CD4-positive, alpha-beta memory T cell (primary cell): ENCODE results near the gene CNOT6. TPM values are rescaled to one million over a fixed set of nuclear protein-coding genes. Genes with fewer than 3 reads are reported as not detected.

Source experiments
- CTCF ChIA-PET: fragments of 350-600 bp; sonication (Branson Sonifier 250); formaldehyde crosslinking; loops from one replicate; lab custom pipeline; 2021; ENCODE audit warnings: inconsistent platforms; ENCODE audit not compliant: partially characterized antibody; lab: Charles Lee
- POLR2A ChIA-PET: fragments of 350-600 bp; sonication (Branson Sonifier 250); formaldehyde crosslinking; loops from one replicate; lab custom pipeline; 2021; ENCODE audit not compliant: partially characterized antibody; lab: Charles Lee
- DNase-seq, 5 donors: peaks; one replicate each; pipeline versions ENCODE4 v3.0.0 to v3.0.0-alpha.2; 2020 to 2022; ENCODE audit warnings: mixed read lengths in 1 of 5
- H3K27ac ChIP-seq: one replicate; pipeline ENCODE4 v1.7.0; 2013; ENCODE audit warnings: low read depth, low read length
- H3K27me3 ChIP-seq: 2 replicates; pipeline ENCODE4 v1.7.0; 2013; ENCODE audit warnings: mild to moderate bottlenecking, low read length, moderate library complexity; ENCODE audit not compliant: insufficient read depth
- H3K36me3 ChIP-seq: 2 replicates; pipeline ENCODE4 v1.7.0; 2013; ENCODE audit warnings: mild to moderate bottlenecking, low read length, moderate library complexity; ENCODE audit not compliant: insufficient read depth
- H3K4me1 ChIP-seq: 2 replicates; pipeline ENCODE4 v1.7.0; 2013; ENCODE audit warnings: mild to moderate bottlenecking, low read length, moderate library complexity; ENCODE audit not compliant: insufficient read depth
- H3K4me3 ChIP-seq, 2 donors: one replicate each; pipeline ENCODE4 v1.7.0; 2013; ENCODE audit warnings: low read length in 2 of 2, mild to moderate bottlenecking in 1 of 2
- H3K9me3 ChIP-seq, 2 donors: one replicate each; pipeline ENCODE4 v1.7.0; 2013; ENCODE audit warnings: low read length in 2 of 2, control low read depth in 1 of 2; ENCODE audit not compliant: control insufficient read depth in 1 of 2
- H3K27ac Mint-ChIP-seq, 7 donors: one replicate each; pipeline ENCODE4 v1.8.0; 2020 to 2021; ENCODE audit warnings: mixed read lengths in 7 of 7, mild to moderate bottlenecking in 6 of 7, inconsistent platforms in 3 of 7, moderate library complexity in 3 of 7
- H3K27me3 Mint-ChIP-seq, 2 donors: one replicate each; pipeline ENCODE4 v1.8.0; 2020 to 2021; ENCODE audit warnings: mixed read lengths in 2 of 2
- H3K36me3 Mint-ChIP-seq, 2 donors: one replicate each; pipeline ENCODE4 v1.8.0; 2020 to 2021; ENCODE audit warnings: mixed read lengths in 2 of 2, inconsistent platforms in 1 of 2, mild to moderate bottlenecking in 1 of 2
- H3K4me1 Mint-ChIP-seq, 4 donors: one replicate each; pipeline ENCODE4 v1.8.0; 2020 to 2021; ENCODE audit warnings: mixed read lengths in 4 of 4, mild to moderate bottlenecking in 1 of 4
- H3K4me3 Mint-ChIP-seq, 8 donors: one replicate each; pipeline ENCODE4 v1.8.0; 2020 to 2021; ENCODE audit warnings: mixed read lengths in 8 of 8, mild to moderate bottlenecking in 7 of 8, moderate library complexity in 6 of 8, inconsistent platforms in 3 of 8
- H3K9me3 Mint-ChIP-seq, 8 donors: one replicate each; pipeline ENCODE4 v1.8.0; 2020 to 2021; ENCODE audit warnings: mixed read lengths in 8 of 8, mild to moderate bottlenecking in 5 of 8, inconsistent platforms in 3 of 8, moderate library complexity in 1 of 8
- intact Hi-C: fragments of 100-400 bp; cut with micrococcal nuclease; formaldehyde crosslinking; loops from one replicate; pipeline ENCODE4 v1.15.1; 2023
- polyA plus RNA-seq, 2 donors: library from polyadenylated mRNA; unstranded; fragments of 300-500 nt; fragmentation: Illumina TruSeq; gene quantifications; one replicate each; pipeline ENCODE4 v1.2.3, GENCODE V29; 2021
- total RNA-seq, 2 experiments: library from RNA; stranded (reverse); gene quantifications; one replicate each; pipeline ENCODE4 v1.2.3, GENCODE V29; 2021

Gene CNOT6
- total and polyA plus RNA-seq, 4 experiments from 2014 or later: 3.9 to 37.8 (median 19.6) TPM

DNA sequence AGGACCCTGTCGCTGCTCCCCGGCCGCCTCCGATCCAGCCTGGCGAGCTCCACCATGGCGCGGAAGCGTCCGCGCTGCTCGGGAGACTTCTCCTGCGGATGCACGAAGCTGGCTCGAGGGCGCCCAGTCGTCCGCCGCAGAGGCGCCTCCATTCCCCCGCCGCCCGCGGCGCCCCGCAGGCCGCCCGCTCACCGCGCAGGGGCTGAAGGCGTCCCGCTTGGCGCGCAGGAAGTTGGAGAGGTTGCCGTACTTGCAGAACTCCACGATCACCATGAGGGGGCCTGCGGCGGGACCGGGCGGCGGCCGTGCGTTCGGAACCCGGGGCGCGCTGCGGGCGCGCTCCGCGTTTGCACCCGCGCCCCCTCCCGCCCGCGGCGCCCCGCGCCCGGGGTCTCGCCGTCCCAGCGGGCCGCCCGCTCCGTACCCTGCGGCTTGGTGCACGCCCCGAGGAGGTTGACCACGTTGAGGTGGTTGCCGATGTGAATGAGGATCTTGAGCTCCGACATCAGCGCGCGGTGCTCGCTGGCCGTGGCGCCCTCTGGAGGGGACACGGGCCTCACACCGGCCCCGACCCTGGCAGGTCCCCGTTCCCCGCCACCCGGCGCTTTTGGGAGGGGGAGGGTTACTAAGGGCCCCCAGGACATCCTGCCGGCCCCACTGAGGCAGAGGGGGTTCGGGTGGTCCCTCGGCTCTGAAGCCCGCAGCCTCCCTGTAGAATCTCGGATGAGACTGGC is 124.8 kb downstream of the CNOT6 start:
- no peak overlapping the region for H3K27ac Mint-ChIP-seq
- Histone ChIP-seq H3K36me3 (no peaks in the 10 kb centered on the region), H3K27ac (no peak overlapping the region)

DNA sequence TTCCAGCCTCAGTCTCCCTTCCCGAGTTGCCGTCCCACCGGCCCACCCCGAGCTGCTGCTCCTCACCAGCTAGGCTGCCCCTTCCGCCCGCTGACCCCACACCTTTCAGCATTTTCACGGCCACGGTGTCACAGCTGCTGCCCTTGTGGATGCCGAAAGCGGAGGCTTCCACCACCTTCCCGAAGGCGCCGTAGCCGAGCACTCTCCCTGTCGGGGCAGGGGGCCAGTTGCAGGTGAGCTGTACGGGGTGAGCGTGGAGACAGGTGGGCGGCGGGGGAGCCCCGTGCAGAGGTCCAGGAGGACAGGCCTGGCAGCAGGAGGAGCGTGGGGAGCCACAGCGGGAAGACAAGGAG is 125.4 kb downstream of the CNOT6 start:
- Histone ChIP-seq H3K36me3 (no peaks in the 10 kb centered on the region), H3K27ac (no peak overlapping the region), H3K27me3 (no peaks in the 10 kb centered on the region), H3K4me1 (no peaks in the 10 kb centered on the region), H3K9me3 (no peaks in the 10 kb centered on the region), H3K4me3 (no peak overlapping the region)
- DNase-seq: no peak
- Mint-ChIP-seq H3K27me3 (no peaks in the 10 kb centered on the region), H3K27ac (no peak overlapping the region), H3K36me3 (no peaks in the 10 kb centered on the region), H3K4me1 (peaks cover 1 to 6% (median 2%) of the 10 kb centered on the region in 4 donors), H3K4me3 (peak overlapping the region in 3 of 8 donors; percentile 6 to 49 (median 10)), H3K9me3 (no peaks in the 10 kb centered on the region)
- intact Hi-C loops: no loop called here
- CTCF ChIA-PET: interaction anchor here (1.2 kb wide), 1 partner anchor 99 kb away, joined by 4 read pairs; no protein-coding TSS in a partner anchor
- POLR2A ChIA-PET: no interaction called here

More for the DNA sequence above, 124.8 kb downstream of the CNOT6 start:
- H3K36me3 Mint-ChIP-seq: no peaks in the 10 kb centered on the region
- intact Hi-C loops: no loop called here
- peaks cover 0 to 6% (median 2%) of the 10 kb centered on the region in 4 donors for H3K4me1 Mint-ChIP-seq
- POLR2A ChIA-PET: no interaction called here
- no peaks in the 10 kb centered on the region for H3K4me1 ChIP-seq
- H3K27me3 ChIP-seq: no peaks in the 10 kb centered on the region
- no peaks in the 10 kb centered on the region for H3K9me3 Mint-ChIP-seq
- no peaks in the 10 kb centered on the region for H3K9me3 ChIP-seq
- H3K27me3 Mint-ChIP-seq: no peaks in the 10 kb centered on the region
- H3K4me3 ChIP-seq: no peak overlapping the region
- H3K4me3 Mint-ChIP-seq: peak overlapping the region in 1 of 8 donors; percentile 31
- DNase-seq: peak in 4 of 5 donors; percentile 8 to 28 (median 17)
- CTCF ChIA-PET: interaction anchor here (0.7 to 1.2 kb wide), 2 partner anchors 99 to 101 kb away, joined by 3 to 4 read pairs; no protein-coding TSS in a partner anchor

GRCh38 chr5:180620014-180620413 is 125.8 kb downstream of the CNOT6 start:
- H3K4me3 ChIP-seq: no peak overlapping the region
- H3K36me3 ChIP-seq: no peaks in the 10 kb centered on the region
- Mint-ChIP-seq H3K9me3 (no peaks in the 10 kb centered on the region), H3K4me1 (peaks cover 2 to 6% (median 4%) of the 10 kb centered on the region in 4 donors), H3K4me3 (peak overlapping the region in 1 of 8 donors; percentile 6), H3K36me3 (no peaks in the 10 kb centered on the region), H3K27ac (no peak overlapping the region), H3K27me3 (no peaks in the 10 kb centered on the region)
- no peaks in the 10 kb centered on the region for H3K4me1 ChIP-seq
- H3K27me3 ChIP-seq: no peaks in the 10 kb centered on the region
- no peak overlapping the region for H3K27ac ChIP-seq
- no peak for DNase-seq
- ChIA-PET CTCF (interaction anchor here (1.2 kb wide), 1 partner anchor 98 kb away, joined by 4 read pairs; no protein-coding TSS in a partner anchor), POLR2A (no interaction called here)
- intact Hi-C loops: no loop called here
- H3K9me3 ChIP-seq: no peaks in the 10 kb centered on the region

GRCh38 chr5:180621311-180621710 is 127.1 kb downstream of the CNOT6 start:
- CTCF ChIA-PET: no interaction called here
- no peaks in the 10 kb centered on the region for H3K4me1 ChIP-seq
- DNase-seq: no peak
- no peaks in the 10 kb centered on the region for H3K36me3 ChIP-seq
- Mint-ChIP-seq H3K27ac (no peak overlapping the region), H3K9me3 (no peaks in the 10 kb centered on the region), H3K27me3 (no peaks in the 10 kb centered on the region), H3K36me3 (no peaks in the 10 kb centered on the region), H3K4me3 (no peak overlapping the region), H3K4me1 (peaks cover 2 to 9% (median 4%) of the 10 kb centered on the region in 4 donors)
- intact Hi-C loops: no loop called here
- no peak overlapping the region for H3K4me3 ChIP-seq
- POLR2A ChIA-PET: no interaction called here
- no peak overlapping the region for H3K27ac ChIP-seq
- no peaks in the 10 kb centered on the region for H3K27me3 ChIP-seq
- H3K9me3 ChIP-seq: no peaks in the 10 kb centered on the region

DNA sequence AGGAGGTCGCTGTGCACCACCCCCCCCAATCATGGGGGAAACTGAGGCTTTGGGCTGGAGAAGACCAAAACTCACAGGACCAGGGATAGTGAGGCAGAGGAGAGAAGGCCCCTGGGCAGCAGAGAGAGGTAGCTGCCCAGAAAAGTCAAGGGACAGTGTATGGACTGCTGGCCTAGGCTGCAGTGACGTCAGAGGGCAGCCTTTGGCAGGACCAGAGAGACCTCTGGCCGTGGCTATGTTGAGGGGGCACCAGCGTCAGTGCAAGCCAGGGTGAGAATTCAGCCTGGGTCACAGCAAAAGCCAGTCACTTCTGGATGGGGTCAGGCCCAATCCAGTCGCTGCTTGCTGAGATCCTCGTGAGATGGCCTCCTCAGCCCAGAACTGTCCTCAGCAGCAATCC is 128.7 kb downstream of the CNOT6 start:
- Histone ChIP-seq H3K4me1 (no peaks in the 10 kb centered on the region), H3K27ac (no peak overlapping the region), H3K36me3 (no peaks in the 10 kb centered on the region), H3K27me3 (no peaks in the 10 kb centered on the region), H3K9me3 (no peaks in the 10 kb centered on the region), H3K4me3 (no peak overlapping the region)
- no peak overlapping the region for H3K27ac Mint-ChIP-seq
- intact Hi-C loops: no loop called here
- POLR2A ChIA-PET: no interaction called here
- CTCF ChIA-PET: no interaction called here
- DNase-seq: no peak
- no peaks in the 10 kb centered on the region for H3K36me3 Mint-ChIP-seq
- peaks cover 2 to 9% (median 4%) of the 10 kb centered on the region in 4 donors for H3K4me1 Mint-ChIP-seq
- peaks cover 0 to 2% of the 10 kb centered on the region in 2 donors for H3K27me3 Mint-ChIP-seq
- no peak overlapping the region for H3K4me3 Mint-ChIP-seq
- H3K9me3 Mint-ChIP-seq: no peaks in the 10 kb centered on the region

DNA sequence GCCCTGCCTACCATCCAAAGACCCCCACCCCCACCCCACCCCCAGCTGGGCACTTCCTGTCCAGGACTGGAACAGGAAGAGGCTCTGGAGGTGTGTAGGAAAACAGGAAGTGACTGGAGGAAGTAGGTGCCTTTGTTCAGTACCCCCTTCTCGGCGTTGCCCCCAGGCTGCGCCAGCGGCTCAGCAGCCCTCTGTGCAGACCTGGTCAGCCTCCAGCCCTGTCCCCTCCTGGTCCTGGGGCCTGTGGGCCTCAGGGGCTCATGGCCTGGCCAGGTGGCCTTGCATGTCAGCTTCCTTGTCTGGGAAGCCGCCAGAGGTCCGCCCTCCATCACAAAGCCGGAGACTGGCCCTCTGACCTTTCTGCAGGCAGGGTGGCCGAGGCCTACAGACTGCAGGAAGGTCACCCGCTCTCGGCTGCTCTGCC is 129.2 kb downstream of the CNOT6 start:
- DNase-seq: no peak
- Histone ChIP-seq H3K9me3 (no peaks in the 10 kb centered on the region), H3K27me3 (no peaks in the 10 kb centered on the region), H3K4me1 (no peaks in the 10 kb centered on the region), H3K4me3 (no peak overlapping the region), H3K36me3 (no peaks in the 10 kb centered on the region), H3K27ac (no peak overlapping the region)
- no peaks in the 10 kb centered on the region for H3K36me3 Mint-ChIP-seq
- H3K27me3 Mint-ChIP-seq: peaks cover 0 to 2% of the 10 kb centered on the region in 2 donors
- H3K4me1 Mint-ChIP-seq: peaks cover 2 to 9% (median 4%) of the 10 kb centered on the region in 4 donors
- no peaks in the 10 kb centered on the region for H3K9me3 Mint-ChIP-seq
- no peak overlapping the region for H3K27ac Mint-ChIP-seq
- H3K4me3 Mint-ChIP-seq: no peak overlapping the region
- CTCF ChIA-PET: no interaction called here
- intact Hi-C loops: no loop called here
- POLR2A ChIA-PET: no interaction called here

GRCh38 chr5:180623844-180624243 is 129.7 kb downstream of the CNOT6 start:
- Mint-ChIP-seq H3K27me3 (peaks cover 0 to 2% of the 10 kb centered on the region in 2 donors), H3K9me3 (no peaks in the 10 kb centered on the region), H3K4me3 (no peak overlapping the region), H3K36me3 (no peaks in the 10 kb centered on the region), H3K4me1 (peaks cover 2 to 9% (median 4%) of the 10 kb centered on the region in 4 donors), H3K27ac (peak overlapping the region in 2 of 7 donors; percentile 42 to 68)
- intact Hi-C loops: no loop called here
- no peaks in the 10 kb centered on the region for H3K9me3 ChIP-seq
- H3K27ac ChIP-seq: no peak overlapping the region
- no peaks in the 10 kb centered on the region for H3K36me3 ChIP-seq
- no peaks in the 10 kb centered on the region for H3K4me1 ChIP-seq
- CTCF ChIA-PET: no interaction called here
- H3K27me3 ChIP-seq: no peaks in the 10 kb centered on the region
- no peak overlapping the region for H3K4me3 ChIP-seq
- POLR2A ChIA-PET: no interaction called here
- no peak for DNase-seq
